Activated naive CD4-positive, alpha-beta T cell treated with anti-CD3 and anti-CD28 coated beads, Interleukin-2, amount 50 U/mL, for 16 hours (primary cell): ENCODE data around the gene TMPRSS2.

Experiments used
- DNase-seq: peaks from one replicate; pipeline ENCODE4 v3.0.0-alpha.2; 2020

TMPRSS2 gene

DNA sequence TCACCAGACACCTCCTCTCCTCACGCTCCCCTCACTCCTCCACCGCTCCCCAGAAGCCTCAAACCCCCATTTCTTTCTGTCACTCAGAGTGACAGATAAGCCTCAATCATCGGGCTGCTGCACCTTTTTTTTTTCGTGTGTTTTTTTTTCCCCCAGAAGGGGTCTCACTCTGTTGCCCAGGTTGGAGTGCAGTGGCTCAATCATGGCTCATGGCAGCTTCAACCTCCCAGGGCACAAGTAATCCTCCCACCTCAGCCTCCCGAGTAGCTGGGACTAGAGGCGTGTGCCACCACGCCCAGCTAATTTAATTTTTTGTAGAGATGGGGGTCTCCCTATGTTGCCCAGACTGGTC, 1.2 kb upstream of the TMPRSS2 start:
- DNase-seq, result no peak

DNA sequence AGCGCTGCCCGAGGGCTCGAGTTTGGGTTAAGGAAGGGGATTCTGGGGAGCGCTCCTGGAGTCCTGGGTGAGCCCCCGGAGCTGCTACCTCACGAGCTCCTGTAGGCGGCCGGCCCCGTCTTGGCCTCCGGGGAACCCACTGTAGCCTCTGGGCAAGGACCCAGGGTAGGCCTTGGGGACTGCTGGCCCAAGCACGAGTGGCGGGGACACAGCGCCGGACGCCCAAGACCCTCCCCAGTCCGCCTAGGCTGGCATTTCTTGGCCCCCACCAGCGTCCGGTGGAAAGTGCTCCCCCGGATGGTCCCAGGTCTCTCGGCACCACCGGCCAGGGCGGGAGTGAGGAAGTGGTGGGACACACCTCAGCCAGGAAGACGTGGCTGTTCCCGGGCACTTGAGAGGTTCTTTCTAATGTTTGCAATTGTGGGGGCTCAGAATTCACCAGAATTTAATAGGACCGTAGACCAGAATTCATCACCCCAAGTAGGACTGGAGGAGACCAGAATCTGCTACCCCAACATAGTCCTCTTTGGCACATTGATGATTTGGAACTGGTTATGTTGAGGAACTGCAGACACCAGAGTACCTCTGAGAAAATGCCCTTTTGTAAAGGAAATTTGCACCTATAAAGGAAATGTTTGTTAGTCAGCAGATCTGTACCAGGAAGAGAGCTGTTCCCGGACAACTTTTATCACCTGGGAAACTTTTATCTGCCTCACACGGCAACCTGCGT, 622 bp upstream of the TMPRSS2 start:
- DNase-seq, result no peak

DNA sequence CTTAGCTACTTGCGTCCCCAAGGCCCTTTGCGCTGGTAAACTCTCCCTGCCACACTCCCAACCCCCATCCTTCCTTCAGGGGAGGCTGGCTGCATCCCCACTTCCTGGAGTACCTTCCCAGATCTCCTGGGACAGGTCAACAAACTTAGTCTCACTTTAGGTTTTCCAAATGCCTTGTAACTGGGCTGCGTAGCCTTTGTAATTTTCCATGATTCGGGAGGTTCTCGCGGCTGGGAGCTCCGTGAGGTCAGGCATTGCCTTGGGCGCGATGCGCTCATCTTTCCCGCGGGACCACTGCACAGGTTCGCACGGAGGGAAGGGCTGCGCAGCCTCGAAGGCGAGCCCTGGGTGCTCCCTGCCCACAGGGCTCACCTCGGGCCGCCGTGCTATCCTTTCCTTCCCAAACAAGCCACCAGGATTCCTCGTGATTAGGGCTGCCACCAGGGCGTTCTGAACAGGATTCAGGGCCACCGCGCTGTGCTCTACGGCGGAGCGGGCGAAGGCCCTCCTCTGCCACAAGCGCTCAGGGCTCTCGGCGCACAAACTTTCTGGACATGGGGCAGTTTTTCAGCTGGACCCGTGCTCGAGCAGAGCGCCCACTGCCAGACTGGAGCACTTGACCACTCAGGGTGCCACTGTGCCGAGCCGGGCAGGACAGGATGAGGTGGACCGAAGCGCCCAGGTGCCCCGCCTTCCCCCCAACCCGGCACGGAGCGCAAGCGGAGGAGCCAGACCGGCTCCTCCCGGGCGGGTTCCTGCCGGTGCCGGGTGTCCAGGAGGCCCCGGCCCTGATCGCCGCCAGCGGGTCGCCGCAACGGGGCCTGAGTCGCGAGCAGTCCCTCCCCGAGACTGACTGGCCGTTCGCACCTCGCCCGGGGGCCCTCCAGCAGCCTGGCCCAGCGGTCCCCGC, 1.1 kb downstream of the TMPRSS2 start:
- no peak for DNase-seq

DNA sequence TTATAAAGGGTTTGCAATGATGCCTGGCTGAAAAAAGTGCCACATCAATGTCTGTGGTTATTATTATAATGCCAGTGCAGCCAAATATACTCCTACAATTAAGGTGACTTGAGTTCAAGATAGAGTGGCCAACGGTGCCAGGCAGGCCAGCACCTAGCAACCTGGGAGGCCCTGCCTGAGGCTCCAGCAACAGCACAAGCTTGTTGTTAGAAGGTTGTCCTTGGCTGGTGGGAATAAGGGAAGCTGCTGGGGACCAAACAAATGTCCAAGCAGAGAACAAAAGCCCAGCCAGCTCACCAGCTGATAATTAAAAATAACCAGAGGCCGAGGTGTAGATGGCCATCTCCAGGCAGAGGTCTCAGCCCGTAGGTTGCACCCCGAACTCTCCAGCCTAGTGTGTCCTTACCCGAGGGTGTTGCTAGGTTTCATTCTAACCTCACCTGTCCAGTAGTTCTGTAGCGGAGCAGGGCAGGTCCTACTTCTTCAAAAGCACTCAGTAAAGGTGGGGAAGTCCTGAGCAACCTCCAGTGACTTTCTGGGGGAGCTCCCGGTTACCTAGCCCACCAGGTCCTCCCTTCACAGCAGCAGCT, 1.9 kb downstream of the TMPRSS2 start:
- DNase-seq, result no peak

DNA sequence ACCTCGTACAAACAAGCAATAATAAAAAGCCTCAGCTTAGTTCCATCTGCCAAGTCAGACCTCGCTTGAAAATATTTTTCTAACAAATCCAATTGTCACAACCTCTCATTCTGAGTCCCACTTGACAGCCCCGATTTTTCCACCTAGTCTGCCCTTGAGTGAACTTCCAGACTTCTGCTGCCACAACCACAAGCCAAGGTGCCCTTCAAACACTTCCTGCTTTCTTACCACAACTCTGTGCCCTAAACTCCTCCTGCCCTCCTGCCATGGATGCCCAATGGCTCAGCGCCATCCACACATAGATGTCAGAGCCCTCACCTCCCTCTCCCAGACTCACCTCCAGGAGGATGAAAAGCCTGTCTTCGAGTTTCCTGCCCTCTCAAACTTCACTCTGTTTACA, 3.9 kb downstream of the TMPRSS2 start:
- DNase-seq, result no peak

DNA sequence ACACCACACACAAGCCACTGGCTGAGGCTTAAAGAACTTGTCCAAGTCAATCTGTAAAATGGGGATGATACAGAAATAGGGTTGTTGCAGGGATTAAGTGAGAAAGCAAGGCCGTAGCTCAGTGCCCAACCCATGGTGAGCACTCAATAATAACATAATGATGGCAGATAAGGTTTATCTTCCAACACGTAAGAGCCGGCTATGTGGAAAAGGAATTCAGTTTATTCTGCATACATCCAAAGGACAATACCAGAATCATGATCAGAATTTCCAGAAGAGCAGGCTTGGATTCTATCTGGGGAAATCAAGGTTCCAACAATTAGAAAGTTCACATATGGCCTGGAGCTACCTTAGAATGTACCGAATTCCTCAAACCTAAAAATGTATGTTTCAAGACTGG, 4.6 kb downstream of the TMPRSS2 start:
- DNase-seq, result no peak

DNA sequence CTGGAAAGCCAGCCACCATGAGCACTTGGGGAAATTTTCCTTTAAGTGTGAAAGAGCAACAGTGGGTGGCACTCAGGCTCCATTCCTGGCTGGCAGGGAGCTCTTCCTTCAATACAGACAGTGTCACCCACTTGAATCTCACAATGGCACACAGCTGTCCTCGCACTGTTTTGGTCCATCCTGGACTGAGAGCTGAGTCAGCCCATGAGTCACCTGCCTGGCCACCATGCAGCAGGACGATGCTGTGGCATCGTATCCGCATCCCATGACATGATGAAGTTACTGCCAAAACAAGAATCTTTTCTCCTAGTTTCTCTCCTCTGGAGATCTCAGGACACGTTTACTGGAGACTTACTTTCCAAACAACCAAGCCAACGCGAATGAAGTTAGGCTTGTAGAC, 6.0 kb downstream of the TMPRSS2 start:
- DNase-seq, result no peak

DNA sequence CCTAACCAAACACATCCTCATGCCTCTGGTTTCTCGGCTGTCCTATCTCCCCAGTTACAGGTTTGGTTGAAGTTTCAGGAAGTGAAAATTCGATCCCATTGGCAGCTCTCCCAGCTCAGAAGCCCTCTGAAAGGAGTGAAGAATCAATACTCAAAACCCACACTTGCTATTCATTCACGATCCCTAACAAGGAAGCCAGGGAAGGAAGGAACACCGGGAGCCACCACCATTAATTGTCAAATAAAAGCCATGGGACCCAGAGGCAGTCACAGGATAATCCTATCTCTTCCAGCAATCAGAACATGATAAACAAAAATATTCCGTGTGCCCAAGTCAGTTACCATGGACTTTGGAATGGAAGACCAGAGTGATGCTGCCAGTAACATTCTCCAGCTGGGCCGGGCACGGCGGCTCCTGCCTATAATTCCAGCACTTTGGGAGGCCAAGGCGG, 7.0 kb downstream of the TMPRSS2 start:
- DNase-seq, result no peak

DNA sequence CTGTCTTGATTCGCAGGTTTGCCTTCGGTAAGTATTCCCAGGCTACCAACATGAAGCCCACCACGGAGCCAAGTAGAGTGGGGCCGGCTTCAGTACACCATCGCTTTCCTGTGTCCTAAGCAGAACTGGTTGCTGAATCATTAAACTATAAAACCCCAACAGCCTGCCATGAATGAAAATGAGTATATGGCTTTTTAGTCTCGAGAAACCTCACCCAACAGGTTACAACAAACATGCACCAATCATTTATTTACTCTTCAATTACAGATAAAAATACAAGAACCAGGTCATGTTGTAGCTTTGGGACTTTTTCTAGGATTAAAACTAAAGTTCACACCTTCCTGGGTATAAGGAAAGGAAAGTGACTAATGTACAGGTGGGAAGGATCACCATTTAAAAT, 7.6 kb downstream of the TMPRSS2 start:
- DNase-seq, result no peak

DNA sequence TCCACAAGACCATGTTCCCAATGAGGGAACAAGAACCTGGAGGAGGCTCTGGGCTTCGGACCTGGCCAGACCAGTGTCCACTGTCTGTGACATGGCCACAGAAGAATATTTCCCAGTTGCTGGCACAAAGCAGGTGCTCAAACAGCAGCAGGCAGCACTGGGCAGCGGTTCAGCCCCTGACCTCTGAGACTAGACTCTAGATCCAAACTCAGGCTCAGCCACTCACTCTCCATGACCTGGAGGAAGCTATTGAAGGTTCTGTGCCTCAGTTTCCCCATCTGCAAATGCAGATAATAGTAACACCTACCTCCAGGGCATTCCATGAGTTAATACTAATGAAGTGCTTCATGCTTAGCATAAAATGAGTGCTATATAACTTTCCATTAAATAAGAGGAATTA, 8.0 kb downstream of the TMPRSS2 start:
- no peak for DNase-seq

DNA sequence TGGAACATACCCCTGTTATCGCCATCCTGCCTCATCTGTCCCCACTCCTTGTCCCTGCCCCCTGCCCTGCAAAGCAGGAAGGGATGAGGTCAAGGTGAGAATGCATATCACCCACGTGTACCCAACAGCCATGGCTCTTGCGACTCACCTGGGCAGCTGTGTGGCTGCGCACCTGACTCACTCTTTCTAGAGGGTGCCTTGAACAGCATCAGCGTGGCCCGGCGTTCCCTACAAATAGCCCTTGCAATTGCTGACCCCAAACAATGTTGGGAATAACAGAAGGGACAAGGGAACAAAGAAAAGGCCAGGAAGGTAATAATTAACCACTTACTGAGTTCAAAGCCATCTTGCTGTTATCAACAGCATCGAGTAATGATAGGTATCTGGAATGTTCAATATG, 10.2 kb downstream of the TMPRSS2 start:
- DNase-seq, result no peak

DNA sequence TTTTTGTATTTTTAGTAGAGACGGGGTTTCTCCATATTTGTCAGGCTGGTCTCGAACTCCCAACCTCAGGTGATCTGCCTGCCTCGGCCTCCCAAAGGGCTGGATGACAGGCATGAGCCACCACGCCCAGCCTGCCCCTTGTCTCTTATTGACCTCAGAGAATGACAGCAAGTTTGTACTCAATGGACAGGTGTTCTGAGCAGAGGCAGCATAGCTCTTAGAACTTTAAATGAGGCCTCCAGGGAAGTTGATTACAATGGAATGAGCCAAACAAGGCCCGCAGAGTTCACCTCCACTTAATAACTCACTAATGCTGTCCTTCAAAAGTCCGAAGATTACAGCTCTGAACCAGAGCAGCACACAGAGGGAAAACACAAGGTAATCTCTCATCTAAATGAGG, 10.9 kb downstream of the TMPRSS2 start:
- DNase-seq, result no peak

DNA sequence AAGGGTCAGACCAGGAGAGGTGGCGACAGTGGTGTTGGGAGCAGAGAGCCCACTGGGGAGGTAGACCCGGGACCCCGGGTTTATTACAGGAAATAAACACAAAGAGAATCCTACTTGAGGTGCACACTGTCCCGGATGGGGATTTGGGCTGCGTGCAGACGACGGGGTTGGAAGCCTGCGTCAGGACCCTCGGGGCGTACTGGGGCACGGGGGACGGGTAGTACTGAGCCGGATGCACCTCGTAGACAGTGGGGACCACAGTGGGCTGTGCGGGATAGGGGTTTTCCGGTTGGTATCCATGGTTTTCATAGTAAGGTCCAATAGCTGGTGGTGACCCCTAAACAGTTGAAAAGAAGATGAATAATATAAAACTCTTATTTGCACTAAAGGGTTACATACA, 13.7 kb downstream of the TMPRSS2 start:
- DNase-seq, result no peak

DNA sequence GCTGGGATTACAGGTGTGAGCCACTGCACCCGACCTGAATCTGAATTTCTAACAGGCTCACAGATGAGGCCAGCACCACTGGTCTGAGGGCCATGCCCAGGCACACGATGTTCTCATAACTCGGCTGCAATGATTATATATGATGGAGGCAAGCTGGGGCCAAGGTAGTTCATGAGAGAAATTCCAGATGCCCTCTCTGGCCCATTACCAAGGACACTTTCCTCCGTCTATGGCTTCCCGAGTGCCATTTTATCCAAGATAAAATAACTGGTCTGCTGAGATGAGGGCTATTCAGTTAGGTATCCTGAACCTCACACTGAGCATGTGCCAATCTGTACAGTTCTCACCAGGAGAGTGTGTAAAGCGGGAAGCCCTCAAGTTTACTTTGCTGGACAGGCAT, 16.5 kb downstream of the TMPRSS2 start:
- DNase-seq, result no peak

DNA sequence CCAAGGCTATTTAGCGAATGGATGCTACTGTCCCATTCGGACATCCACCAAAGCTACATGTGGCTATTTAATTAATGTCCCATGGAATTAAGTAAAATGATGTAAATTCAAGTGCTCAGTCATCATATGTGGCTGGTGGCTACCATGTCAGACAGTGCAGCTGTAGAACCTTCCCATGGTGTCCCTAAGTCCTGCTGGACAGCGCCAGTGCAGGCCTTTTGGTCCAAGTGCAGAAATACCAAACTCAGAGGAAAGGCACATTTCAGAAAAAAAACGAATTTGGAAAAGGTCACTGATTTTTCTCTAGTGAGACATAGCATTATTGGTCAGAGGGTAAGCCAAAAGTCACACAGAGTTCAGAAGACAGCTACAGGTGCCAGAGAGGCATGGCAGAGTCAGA, 17.6 kb downstream of the TMPRSS2 start:
- DNase-seq, result no peak

DNA sequence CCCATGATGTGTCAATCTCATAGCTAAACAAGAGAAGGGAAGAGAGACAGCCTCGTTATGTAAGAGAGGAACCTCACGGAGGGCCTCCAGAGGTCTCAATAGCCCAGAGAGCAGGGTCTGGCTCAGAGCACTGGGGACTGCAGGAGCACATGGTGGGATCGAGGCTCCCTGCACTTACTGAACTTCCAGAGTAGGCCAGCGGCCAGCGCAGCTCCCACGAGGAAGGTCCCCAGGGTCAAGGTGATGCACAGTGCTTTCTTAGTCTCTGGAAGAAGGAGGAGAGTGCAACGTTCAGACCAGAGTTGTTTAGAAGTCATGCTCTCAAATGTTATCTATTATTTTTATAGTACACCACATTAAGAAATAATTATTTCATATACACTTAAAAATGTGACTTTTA, 18.6 kb downstream of the TMPRSS2 start:
- no peak for DNase-seq

DNA sequence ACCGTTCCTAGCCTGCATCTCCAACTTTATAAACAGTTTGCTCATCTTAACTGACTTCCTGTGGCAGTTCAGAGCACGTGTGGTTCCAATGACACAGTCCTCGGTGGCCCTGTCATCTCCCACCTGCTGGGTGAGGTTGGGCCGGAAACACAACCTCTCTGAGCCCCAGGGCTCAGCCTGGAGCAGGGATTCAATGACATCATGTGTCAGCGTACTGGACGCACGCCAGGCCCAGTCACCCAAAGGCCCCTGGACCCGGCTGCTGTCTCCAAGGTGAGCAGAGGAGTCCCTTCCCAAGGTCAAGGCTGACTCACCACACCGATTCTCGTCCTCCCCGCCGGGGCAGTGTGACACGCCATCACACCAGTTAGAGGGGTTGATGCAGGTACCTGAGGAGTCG, 19.9 kb downstream of the TMPRSS2 start:
- no peak for DNase-seq

DNA sequence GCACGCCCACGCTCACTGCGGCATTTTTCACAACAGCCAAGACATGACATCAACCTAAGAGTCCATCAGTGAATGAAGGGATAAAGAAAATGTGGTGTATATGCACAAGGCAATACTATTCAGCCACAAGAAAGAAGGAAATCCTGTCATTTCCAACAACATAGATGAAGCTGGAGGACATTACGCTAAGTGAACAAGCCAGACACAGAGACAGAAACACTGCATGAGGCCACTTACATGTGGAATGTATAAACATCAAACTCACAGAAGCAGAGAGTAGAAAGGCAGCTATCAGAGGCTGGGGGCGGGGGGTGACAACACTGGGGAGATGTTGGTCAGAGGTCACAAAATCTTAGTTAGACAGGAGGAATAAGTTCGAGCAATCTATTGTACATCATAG, 20.9 kb downstream of the TMPRSS2 start:
- no peak for DNase-seq

DNA sequence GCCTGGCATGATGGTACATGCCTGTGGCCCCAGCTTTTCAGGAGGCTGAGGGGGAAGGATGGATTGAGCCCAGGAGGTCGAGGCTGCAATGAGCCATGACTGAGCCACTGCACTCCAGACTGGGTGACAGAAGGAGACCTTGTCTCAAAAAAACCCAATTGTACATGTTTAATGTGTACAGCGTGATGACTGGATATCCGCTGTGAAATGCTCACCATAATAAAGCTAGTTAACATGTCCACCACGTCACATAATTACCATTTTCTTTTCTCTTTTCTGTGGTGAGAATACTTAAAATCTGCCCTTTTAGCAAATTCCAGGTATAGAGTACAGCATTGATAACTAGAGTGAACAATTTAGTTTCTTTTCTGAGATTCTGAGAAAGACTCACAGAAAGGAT, 24.0 kb downstream of the TMPRSS2 start:
- DNase-seq, result no peak

DNA sequence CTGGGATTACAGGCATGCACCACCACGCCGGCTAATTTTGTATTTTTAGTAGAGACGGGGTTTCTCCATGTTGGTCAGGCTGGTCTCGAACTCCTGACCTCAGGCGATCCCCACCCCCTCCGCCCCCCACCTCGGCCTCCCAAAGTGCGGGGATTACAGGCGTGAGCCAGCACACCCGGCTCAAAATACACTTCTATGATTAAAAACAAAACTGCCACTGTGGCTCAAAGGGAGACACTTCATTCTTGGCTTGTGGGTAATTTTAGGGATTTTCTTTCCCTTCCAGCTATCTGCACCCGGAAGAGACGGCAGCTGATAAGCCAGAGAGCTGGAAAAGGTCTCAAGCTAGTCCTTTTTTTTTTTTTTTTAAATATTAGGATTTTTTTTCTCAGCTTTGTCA, 24.5 kb downstream of the TMPRSS2 start:
- DNase-seq, result no peak

DNA sequence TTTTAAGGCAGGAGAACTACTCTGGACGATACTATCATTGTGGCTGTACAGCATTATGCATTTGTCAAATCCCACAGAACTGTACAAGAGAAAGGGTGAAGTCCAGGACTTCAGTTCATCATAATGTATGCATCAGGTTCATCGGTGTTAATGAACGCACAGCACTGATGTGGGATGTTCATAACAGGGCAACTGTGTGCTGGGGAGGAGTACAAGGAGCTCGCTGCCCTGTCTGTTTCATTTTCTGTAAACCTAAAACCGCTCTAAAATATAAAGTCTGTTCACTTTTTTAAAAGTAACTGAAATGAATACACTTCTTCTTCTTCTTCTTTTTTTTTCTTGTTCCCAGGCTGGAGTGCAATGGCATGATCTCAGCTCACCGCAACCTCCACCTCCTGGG, 25.0 kb downstream of the TMPRSS2 start:
- DNase-seq, result no peak

DNA sequence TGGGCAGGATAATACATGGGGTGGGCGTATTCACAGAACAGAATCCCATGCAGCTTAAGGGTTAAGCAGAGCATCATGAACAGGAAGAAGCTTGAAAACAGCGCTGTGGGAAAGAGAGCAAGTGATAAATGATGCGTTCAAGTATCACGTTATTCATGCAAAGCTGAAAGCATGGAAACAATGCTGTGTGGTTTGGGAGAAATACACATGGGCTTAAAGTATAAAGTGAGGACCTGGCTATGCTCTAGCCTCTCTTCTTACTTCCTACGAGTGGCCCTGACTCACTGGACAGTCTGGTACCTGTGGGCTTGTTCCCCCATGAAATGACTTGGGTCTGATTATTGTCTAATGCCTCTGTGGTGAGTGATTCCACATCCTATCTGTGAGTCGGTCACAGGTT, 25.7 kb downstream of the TMPRSS2 start:
- DNase-seq, result no peak

DNA sequence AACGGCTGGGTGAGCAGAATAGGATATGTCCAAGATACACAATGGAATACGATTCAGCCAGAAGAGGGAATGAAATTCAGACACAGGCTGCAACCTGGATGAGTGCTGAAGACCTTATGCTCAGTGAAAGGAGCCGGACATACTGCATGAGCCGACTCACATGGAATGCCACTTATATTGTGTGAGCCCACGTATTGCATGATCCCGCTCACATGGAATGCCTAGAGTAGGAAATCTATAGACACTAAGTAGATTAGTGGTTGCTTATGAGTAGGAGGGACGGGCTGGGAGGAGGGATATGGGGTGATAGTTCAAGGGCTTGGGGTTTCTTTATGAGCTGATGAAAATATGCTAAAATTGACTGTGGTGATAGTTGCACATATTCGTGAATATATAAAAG, 26.8 kb downstream of the TMPRSS2 start:
- no peak for DNase-seq

DNA sequence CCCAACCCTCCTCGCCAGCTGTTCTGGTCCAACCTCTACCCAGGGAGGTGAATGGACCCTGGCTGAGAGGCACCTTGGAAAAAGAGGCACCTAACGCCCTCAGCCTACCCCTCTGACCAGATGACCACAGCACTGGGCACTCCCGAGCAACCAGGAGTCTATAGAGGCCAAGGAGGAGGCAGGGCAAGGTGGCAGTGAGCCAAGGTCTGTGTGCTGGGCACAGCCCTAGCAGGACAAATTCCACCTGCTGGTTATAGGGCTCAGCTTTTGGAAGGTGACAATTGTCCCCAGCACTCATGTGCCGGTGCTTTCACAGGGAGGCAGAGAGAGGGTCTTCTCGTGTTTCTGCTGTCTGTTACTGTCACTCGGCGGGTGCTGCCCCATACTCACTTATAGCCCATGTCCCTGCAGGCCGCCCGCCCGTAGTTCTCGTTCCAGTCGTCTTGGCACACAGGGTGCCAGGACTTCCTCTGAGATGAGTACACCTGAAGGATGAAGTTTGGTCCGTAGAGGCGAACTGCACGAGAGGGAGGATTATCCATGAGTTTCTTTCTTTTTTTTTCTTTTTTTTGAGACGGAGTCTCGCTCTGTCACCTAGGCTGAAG, 27.8 kb downstream of the TMPRSS2 start:
- no peak for DNase-seq
